Activated CD4-positive, alpha-beta T cell treated with anti-CD3 and anti-CD28 coated beads, Interleukin-2, amount 50 U/mL, for 16 hours (primary cell): ENCODE data around the gene HMCN2.
"Not testable (repeated sequence)": the region's sequence is repeated elsewhere in the genome, so short reads cannot be mapped to it uniquely, and the experiment has no call there.

Experiments
- DNase-seq: peaks from one replicate; pipeline ENCODE4 v3.0.0-alpha.2; 2020

HMCN2 gene

GRCh38 chr9:130266236-130267098 is 907 bp downstream of the HMCN2 start:
- no peak for DNase-seq

- no peak for DNase-seq
These were observed 2.4 kb downstream of the HMCN2 start for GRCh38 chr9:130267930-130268329.

- DNase-seq = no peak
These were observed 3.1 kb downstream of the HMCN2 start for GRCh38 chr9:130268521-130269211.

- DNase-seq = no peak
These were observed 5.9 kb downstream of the HMCN2 start for GRCh38 chr9:130271473-130271872.

GRCh38 chr9:130275156-130275555 is 9.6 kb downstream of the HMCN2 start:
- DNase-seq = no peak

- DNase-seq = no peak
These were observed 10.6 kb downstream of the HMCN2 start for GRCh38 chr9:130276121-130276520.

GRCh38 chr9:130276955-130277354 is 11.4 kb downstream of the HMCN2 start:
- no peak for DNase-seq

- not testable (repeated sequence) for DNase-seq
These were observed 12.0 kb downstream of the HMCN2 start for GRCh38 chr9:130277525-130277924.

- DNase-seq = no peak
These were observed 18.1 kb downstream of the HMCN2 start for GRCh38 chr9:130283539-130284248.

- no peak for DNase-seq
These were observed 18.7 kb downstream of the HMCN2 start for GRCh38 chr9:130284249-130284625.

- no peak for DNase-seq
These were observed 19.1 kb downstream of the HMCN2 start for GRCh38 chr9:130284690-130285089.

GRCh38 chr9:130285271-130285670 is 19.7 kb downstream of the HMCN2 start:
- DNase-seq = no peak

GRCh38 chr9:130286072-130286770 is 20.7 kb downstream of the HMCN2 start:
- DNase-seq = no peak

- no peak for DNase-seq
These were observed 21.3 kb downstream of the HMCN2 start for GRCh38 chr9:130286781-130287428.

- no peak for DNase-seq
These were observed 22.2 kb downstream of the HMCN2 start for GRCh38 chr9:130287736-130288135.

GRCh38 chr9:130288393-130288792 is 22.8 kb downstream of the HMCN2 start:
- no peak for DNase-seq

GRCh38 chr9:130288926-130289690 is 23.5 kb downstream of the HMCN2 start:
- no peak for DNase-seq

GRCh38 chr9:130289711-130290241 is 24.2 kb downstream of the HMCN2 start:
- DNase-seq = no peak

GRCh38 chr9:130290291-130291181 is 25.0 kb downstream of the HMCN2 start:
- no peak for DNase-seq

GRCh38 chr9:130291474-130291873 is 25.9 kb downstream of the HMCN2 start:
- DNase-seq = no peak
